Measurements from ENCODE around the gene MYH15.

MYH15 gene

GRCh38 chr3:108511055-108511454 lies 659 bp upstream of the MYH15 start:
- no peak overlapping the region for H3K27ac ChIP-seq
- no peak for DNase-seq (ENCODE audit: low read depth, low spot score)

GRCh38 chr3:108509871-108510270 lies 525 bp downstream of the MYH15 start:
- no peak for DNase-seq (ENCODE audit: low read depth, low spot score)
- no peak overlapping the region for H3K27ac ChIP-seq

GRCh38 chr3:108509263-108509662 lies 1.1 kb downstream of the MYH15 start:
- no peak overlapping the region for H3K27ac ChIP-seq
- no peak for DNase-seq (ENCODE audit: low read depth, low spot score)

GRCh38 chr3:108507902-108508301 lies 2.5 kb downstream of the MYH15 start:
- no peak for DNase-seq (ENCODE audit: low read depth, low spot score)
- H3K27ac ChIP-seq, result no peak overlapping the region

- no peak for DNase-seq (ENCODE audit: low read depth, low spot score)
- H3K27ac ChIP-seq, result no peak overlapping the region
Measured at GRCh38 chr3:108505811-108506210, 4.6 kb downstream of the MYH15 start.

- no peak for DNase-seq (ENCODE audit: low read depth, low spot score)
- H3K27ac ChIP-seq, result no peak overlapping the region
Measured at GRCh38 chr3:108503722-108504121, 6.7 kb downstream of the MYH15 start.

- DNase-seq (ENCODE audit: low read depth, low spot score), result no peak
- no peak overlapping the region for H3K27ac ChIP-seq
Measured at GRCh38 chr3:108501535-108501934, 8.9 kb downstream of the MYH15 start.

- DNase-seq (ENCODE audit: low read depth, low spot score), result no peak
- H3K27ac ChIP-seq, result no peak overlapping the region
Measured at GRCh38 chr3:108500728-108501127, 9.7 kb downstream of the MYH15 start.

- no peak for DNase-seq (ENCODE audit: low read depth, low spot score)
- no peak overlapping the region for H3K27ac ChIP-seq
Measured at GRCh38 chr3:108497271-108497670, 13.1 kb downstream of the MYH15 start.

GRCh38 chr3:108495717-108496116 lies 14.7 kb downstream of the MYH15 start:
- H3K27ac ChIP-seq, result no peak overlapping the region
- DNase-seq (ENCODE audit: low read depth, low spot score), result no peak

- no peak for DNase-seq (ENCODE audit: low read depth, low spot score)
- H3K27ac ChIP-seq, result no peak overlapping the region
Measured at GRCh38 chr3:108494906-108495531, 15.4 kb downstream of the MYH15 start.

- no peak overlapping the region for H3K27ac ChIP-seq
- DNase-seq (ENCODE audit: low read depth, low spot score), result no peak
Measured at GRCh38 chr3:108493862-108494261, 16.5 kb downstream of the MYH15 start.

GRCh38 chr3:108491456-108491855 lies 18.9 kb downstream of the MYH15 start:
- no peak for DNase-seq (ENCODE audit: low read depth, low spot score)

GRCh38 chr3:108489776-108490175 lies 20.6 kb downstream of the MYH15 start:
- DNase-seq (ENCODE audit: low read depth, low spot score), result no peak
- H3K27ac ChIP-seq, result no peak overlapping the region

More at GRCh38 chr3:108491456-108491855, 18.9 kb downstream of the MYH15 start:
- H3K27ac ChIP-seq, result no peak overlapping the region

GRCh38 chr3:108488631-108489030 lies 21.8 kb downstream of the MYH15 start:
- no peak for DNase-seq (ENCODE audit: low read depth, low spot score)
- H3K27ac ChIP-seq, result no peak overlapping the region

GRCh38 chr3:108487439-108487838 lies 23.0 kb downstream of the MYH15 start:
- no peak overlapping the region for H3K27ac ChIP-seq
- no peak for DNase-seq (ENCODE audit: low read depth, low spot score)

- H3K27ac ChIP-seq, result no peak overlapping the region
- peak; percentile 51 for DNase-seq (ENCODE audit: low read depth, low spot score)
Measured at GRCh38 chr3:108486941-108487340, 23.5 kb downstream of the MYH15 start.

GRCh38 chr3:108486338-108486737 lies 24.1 kb downstream of the MYH15 start:
- H3K27ac ChIP-seq, result no peak overlapping the region
- DNase-seq (ENCODE audit: low read depth, low spot score), result no peak

GRCh38 chr3:108485146-108485545 lies 25.2 kb downstream of the MYH15 start:
- no peak overlapping the region for H3K27ac ChIP-seq
- DNase-seq (ENCODE audit: low read depth, low spot score), result no peak

- no peak overlapping the region for H3K27ac ChIP-seq
- DNase-seq (ENCODE audit: low read depth, low spot score), result no peak
Measured at GRCh38 chr3:108479224-108479623, 31.2 kb downstream of the MYH15 start.

- no peak for DNase-seq (ENCODE audit: low read depth, low spot score)
- no peak overlapping the region for H3K27ac ChIP-seq
Measured at GRCh38 chr3:108477511-108478147, 32.8 kb downstream of the MYH15 start.

- no peak overlapping the region for H3K27ac ChIP-seq
- DNase-seq (ENCODE audit: low read depth, low spot score), result no peak
Measured at GRCh38 chr3:108475220-108475782, 35.1 kb downstream of the MYH15 start.

All from epithelial cell of prostate (primary cell).